ENCODE measurements around the gene LGALS12. TPM values are rescaled to one million over a fixed set of nuclear protein-coding genes. Genes with fewer than 3 reads are reported as not detected.

LGALS12 gene, protein sequence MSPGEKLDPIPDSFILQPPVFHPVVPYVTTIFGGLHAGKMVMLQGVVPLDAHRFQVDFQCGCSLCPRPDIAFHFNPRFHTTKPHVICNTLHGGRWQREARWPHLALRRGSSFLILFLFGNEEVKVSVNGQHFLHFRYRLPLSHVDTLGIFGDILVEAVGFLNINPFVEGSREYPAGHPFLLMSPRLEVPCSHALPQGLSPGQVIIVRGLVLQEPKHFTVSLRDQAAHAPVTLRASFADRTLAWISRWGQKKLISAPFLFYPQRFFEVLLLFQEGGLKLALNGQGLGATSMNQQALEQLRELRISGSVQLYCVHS
- 3.7 TPM for total RNA-seq

DNA sequence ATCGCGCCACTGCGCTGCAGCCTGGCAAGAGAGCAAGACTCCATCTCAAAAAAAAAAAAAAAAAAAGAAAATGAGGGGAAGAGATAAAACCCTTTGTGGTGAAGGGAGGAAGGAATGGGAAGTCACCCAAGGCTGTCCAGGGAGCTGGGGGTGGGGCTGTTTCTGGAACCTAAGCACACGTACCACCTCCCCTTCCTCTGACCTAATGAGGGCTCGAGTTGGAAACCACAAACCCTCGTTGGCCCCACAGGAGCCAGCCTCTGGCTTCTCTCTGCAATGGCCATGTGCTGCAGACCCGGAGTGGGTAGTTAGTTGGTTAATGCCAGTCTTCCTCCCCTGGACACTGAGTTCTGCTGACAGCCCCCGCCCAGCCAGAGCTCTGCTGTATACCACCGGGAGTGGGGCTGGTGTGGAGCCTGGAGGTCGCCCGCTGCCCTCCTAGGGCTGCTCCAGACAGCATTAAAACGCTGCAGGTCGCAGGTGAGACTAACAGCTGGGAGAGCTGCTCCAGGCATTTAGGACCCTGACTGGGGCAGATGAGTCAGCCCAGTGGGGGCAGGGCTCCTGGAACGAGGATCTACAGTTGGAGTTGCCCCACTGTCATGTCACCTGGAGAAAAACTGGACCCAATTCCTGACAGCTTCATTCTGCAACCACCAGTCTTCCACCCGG is at the start of gene LGALS12:
TSS of gene LGALS12 (plus strand) at position 228 of the 672 bp plus-strand sequence. CDS start at position 603, 375 bp downstream.

DNA sequence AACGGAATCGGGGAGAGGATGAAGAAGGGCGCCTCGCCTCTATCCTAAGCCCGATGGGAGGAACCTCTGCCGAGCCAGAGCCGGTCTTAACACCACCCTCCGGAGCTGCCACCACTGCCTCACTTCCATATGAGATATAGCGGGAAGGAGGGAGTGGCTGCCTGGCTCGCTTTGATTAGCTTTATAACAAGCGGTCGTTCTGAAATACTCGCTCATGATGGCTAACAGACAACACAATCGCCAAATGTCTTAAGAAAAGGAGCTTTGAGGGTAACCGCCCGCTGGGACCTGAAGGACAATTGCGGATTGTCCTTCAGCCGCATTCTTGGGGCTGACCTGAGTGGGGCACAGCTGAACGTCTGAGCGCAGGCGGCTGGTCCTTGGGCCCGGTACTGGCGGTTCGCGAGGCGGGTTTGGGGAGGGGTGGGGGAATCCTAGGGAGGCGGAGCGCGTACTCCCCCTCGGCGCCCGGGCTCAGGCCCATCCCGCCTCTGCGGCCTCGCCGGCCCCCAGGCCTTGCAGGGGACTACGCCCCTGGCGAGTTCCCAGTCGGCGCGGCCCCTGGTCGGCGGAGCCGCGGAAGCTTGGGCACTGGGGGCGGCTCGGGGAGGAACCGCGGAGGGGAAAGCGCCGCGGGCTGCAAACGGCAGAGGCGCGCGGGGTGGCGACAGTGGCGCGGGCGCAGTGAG is 15.2 kb upstream of the LGALS12 start, which contains the start of gene PLAAT5:
TSS of gene PLAAT5 (minus strand) at position 617 of the 689 bp plus-strand sequence. CDS start at position 484, 133 bp downstream.

DNA sequence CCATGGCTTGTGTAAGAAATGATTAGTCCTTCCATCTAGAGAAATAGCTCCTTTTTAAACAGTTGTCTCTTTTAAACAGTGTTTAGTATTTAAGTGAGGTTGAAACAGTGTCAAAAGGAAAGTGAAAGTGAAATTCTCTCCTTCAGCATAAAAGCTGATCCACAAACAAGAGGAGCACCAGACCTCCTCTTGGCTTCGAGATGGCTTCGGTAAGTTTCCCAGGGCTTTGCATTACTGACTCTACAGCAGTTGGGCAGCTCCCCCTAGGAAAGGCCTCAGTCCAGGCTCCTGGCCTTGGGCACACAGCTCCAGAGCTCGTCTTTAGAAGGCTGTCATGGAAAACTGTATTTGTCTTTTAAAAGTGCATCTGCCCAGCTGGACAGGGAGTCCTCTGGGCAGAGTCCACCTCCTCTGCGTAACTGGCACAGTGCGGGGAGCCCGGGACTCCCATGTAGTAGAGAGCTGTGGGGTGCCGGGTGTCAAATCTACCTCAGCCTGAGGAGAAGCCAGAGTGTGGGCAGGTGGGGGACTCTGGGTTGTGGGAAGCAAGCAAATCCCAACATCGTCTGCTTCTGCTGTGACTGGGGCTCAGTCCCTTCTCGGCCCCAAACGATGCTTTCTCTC is 30.9 kb downstream of the LGALS12 start, which contains the start of gene PLAAT4:
TSS of gene PLAAT4 (plus strand) at position 140 of the 624 bp plus-strand sequence. CDS start at position 201, 61 bp downstream.

DNA sequence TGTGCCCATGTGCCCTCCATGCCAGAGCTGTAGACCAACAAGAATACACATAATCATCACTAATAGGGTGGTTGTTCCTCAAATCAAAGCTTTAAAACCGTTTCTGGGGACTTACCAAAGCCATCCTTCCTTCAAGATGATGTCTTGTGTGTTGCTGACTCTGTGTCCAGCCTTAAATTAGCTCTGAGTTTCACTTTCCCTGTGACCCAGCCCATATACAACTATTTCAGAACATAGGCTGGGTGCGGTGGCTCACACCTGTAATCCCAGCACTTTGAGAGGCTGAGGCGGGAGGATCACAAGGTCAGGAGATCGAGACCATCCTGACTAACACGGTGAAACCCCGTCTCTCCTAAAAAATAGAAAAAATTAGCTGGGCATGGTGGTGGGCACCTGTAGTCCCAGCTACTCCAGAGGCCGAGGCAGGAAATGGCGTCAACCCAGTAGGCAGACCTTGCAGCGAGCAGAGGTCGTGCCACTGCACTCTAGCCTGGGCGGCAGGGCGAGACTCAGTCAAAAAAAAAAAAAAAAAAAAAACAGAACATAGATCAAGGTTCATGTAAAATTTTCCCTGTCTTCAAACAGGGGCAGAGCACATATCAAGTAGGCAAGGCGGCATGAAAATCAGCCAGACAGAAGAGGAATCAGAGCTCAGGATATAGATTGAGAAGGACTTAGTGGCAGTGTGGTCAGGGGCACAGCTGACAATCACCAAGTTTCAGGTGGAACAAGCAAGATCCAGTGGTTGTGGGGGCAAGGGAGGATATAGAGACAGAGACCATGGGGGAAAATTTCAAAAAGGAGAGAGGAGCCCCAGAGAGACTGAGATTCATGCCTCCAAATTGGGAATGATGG is 57.5 kb downstream of the LGALS12 start, which contains the start of gene PLAAT2:
TSS of gene PLAAT2 (minus strand) at position 179 of the 855 bp plus-strand sequence. CDS start at position 124, 55 bp downstream.

Other genes with a start within 250 kb of the LGALS12 start
- not detected for gene SLC22A9, start 136.3 kb upstream of the LGALS12 start, total RNA-seq
- gene PLAAT5, start 14.9 kb upstream of the LGALS12 start, total RNA-seq = 2.0 TPM
- 19.0 TPM for gene PLAAT4, start 30.7 kb downstream of the LGALS12 start, total RNA-seq
- not detected for gene PLAAT2, start 57.3 kb downstream of the LGALS12 start, total RNA-seq
- gene PLAAT3, start 108.3 kb downstream of the LGALS12 start, total RNA-seq = 16.2 TPM
- 38.0 TPM for gene ATL3, start 165.3 kb downstream of the LGALS12 start, total RNA-seq
- 61.8 TPM for gene RTN3, start 175.4 kb downstream of the LGALS12 start, total RNA-seq